HG03159 (cell line): ENCODE results near the gene ADRA2C.

Experiments
- ATAC-seq: cut with Tn5 transposase; IDR thresholded peaks from one replicate; pipeline ENCODE4 v1.9.1; 2021; ENCODE audit warnings: mild to moderate bottlenecking, moderate library complexity; ENCODE audit not compliant: unreplicated experiment

ADRA2C gene

DNA sequence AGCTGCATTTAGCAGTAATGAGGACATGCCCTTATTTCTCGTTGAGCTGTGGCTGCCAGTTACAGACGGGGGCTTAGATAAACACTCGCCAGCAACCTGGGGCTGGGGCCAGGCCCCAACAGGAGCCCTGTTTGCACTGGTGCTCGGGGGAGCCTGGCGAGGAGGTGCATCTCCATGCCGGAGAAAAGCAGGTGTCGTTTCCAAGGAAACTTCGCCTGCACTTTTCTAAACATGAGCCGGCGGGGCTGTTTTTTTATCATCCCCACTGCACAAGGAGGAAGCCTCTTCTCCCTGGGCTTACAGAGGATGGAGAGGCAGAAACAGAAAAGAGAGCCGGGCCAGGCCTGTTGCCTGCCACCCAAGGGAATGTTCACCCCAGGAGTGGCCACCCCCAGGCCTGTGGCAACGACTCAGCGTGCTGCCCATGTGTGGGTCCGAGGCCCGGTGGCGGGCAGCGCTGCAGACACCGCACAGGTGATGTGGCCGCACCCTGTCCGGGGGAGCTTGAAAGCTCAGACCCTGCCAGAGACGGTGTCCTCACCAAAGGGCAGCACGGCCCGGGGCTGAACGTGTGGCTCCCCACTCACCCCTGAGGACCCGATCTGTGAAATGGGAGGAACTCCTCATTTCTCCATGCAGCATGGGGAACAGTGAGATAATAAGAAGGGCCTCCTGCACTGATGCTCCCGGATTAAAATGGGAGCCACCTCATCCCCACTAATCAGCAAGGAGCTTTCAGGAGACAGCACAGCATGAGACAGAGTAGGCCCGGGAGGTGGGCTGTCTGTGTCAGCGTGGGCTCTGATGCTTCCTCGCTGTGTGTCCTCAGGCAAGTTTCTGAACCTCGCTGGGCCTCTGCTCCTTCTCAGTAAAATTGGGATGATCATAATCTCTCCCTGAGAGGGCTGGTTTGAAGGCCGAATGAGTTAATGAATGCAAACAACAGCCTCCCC is 33.8 kb upstream of the ADRA2C start:
- no peak for ATAC-seq

DNA sequence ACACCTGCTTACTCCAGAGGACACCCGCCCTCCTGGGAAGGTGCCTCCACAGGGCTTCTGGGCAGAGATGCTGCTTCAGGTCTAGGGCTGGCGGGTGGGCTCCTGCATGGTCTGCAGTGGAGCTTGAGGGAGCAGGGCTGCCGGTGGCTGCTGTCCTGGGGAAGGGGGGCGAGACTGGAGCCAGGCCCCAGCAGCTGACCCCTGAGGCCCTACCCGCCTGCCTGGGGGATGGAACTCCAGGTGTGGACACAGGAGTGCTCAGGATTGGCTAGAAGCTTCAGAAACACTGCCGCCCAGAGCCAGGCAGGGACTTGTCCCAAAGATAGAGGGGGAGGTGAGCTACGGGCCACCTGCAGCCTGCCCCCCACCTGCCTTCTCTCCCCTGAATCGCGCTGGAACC is 33.0 kb upstream of the ADRA2C start:
- ATAC-seq: no peak

- ATAC-seq: no peak
Measured at GRCh38 chr4:3735196-3735595, 31.0 kb upstream of the ADRA2C start.

GRCh38 chr4:3736290-3736689 is 29.9 kb upstream of the ADRA2C start:
- ATAC-seq: no peak

DNA sequence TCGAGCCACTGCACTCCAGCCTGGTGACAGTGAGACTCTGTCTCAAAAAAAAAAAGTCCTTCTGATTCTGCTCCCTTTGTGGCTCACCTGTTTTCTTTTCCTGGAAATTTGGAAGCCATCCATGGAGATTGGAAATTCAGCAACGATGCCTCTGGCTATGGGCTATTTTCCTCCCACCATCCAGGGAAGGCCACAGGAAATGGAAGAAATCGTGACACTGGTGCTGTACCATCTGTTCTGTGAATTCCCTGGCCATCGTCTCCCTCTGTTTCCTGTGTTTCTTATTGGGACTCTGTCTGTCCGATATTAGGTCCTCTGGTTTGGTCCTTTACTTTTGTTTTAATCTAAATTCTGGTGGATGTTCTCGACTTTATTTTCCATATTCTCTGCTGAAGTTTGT is 29.4 kb upstream of the ADRA2C start:
- ATAC-seq: no peak

DNA sequence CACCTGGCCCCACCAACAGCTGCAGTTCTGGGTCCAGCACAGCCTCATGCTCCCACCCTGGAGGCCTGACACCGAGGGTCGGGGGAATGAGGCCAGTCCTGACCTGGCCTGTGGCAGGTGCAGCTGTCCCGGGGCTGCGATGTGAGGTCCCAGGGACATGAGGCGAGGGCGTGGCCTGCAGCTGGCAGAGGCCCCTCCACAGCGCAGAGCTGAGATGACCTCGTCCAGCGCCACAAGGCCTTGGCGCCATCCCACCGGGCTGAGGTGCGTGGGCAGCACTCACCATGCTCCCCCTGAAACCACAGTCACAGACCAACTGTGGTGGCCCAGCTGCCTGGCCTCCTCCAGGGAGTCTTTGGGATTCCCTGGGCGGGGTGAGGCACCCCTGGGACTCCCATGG is 26.6 kb upstream of the ADRA2C start:
- no peak for ATAC-seq

GRCh38 chr4:3740256-3740655 is 25.9 kb upstream of the ADRA2C start:
- no peak for ATAC-seq

- ATAC-seq: no peak
Measured at GRCh38 chr4:3741217-3742011, 24.8 kb upstream of the ADRA2C start.

- ATAC-seq: no peak
Measured at GRCh38 chr4:3742610-3743009, 23.6 kb upstream of the ADRA2C start.

DNA sequence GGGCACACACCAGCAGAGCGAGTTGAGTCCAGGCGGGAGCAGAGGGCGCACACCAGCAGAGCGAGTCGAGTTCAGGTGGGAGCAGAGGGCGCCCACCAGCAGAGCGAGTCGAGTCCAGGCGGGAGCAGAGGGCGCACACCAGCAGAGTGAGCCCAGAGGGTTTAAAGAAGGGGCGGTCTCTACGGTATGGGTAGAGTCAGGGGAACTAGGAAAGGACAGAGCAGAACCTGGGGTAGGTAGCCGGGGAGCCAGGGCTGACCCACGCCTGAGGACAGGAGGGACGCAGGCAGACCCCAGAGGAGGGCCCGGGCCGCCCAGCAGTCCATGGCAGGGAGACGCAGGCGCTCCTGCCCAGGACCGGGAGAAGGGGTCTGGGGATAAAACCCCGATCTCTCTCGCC is 22.0 kb upstream of the ADRA2C start:
- ATAC-seq: no peak

- ATAC-seq: no peak
Measured at GRCh38 chr4:3744901-3745300, 21.3 kb upstream of the ADRA2C start.

- no peak for ATAC-seq
Measured at GRCh38 chr4:3745886-3746656, 20.1 kb upstream of the ADRA2C start.

DNA sequence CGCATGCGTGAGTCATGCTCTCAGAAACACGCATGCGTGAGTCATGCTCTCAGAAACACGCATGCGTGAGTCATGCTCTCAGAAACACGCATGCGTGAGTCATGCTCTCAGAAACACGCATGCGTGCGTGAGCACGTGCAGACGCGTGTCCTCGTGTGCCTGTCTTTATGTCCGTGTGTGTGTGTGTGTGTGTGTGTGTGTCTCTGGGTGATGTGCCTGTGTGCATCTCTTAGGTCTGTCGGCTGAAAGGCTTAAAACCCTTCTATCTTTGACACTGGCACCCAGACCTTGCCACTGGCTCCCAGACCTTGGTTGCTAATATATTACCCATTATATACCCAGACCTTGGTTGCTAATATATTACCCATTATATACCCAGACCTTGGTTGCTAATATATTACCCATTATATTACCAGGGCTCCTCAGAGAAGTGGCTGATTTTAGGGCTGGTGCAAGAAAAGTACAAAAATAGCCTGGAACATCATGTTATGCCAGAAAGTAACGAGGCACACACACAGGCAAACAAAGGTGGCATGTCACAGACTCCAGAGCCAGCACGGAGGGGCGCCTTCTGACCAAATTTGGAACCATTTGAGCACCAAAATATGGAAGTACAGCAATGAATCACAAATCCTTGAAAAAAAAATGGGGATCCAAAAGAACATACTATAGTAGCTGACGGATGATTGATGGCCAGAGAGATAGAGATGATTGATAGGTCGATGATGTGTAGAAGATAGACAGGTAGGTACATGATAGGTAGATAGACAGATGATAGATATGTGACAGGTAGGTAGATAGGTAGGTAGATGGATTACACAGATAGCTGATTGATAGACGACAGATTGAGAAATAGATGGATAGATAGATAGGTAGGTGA is 19.2 kb upstream of the ADRA2C start:
- no peak for ATAC-seq

GRCh38 chr4:3747581-3747904 is 18.6 kb upstream of the ADRA2C start:
- no peak for ATAC-seq

- no peak for ATAC-seq
Measured at GRCh38 chr4:3748136-3748898, 17.9 kb upstream of the ADRA2C start.

DNA sequence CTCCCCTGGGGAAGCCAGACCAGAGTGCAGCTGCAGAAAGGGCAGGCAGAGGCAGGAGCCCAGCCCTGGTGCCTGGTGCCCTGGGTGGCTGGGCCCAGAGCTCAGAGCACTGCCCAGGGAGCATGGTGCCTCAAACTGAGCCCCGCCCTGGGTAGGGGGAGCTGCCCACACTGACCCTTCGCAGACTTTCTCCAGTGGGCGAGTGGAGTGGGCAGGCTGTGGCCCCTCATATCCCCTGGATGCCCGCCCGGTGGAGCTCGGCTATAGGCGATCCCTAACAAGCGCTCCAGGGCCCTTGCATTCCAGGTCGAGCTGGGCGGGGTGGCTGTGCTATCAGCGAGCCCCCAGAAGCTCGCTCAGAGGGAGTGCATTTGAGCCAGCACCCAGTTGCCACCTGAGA is 17.1 kb upstream of the ADRA2C start:
- ATAC-seq: no peak

GRCh38 chr4:3750334-3750733 is 15.9 kb upstream of the ADRA2C start:
- ATAC-seq: no peak

GRCh38 chr4:3752022-3752421 is 14.2 kb upstream of the ADRA2C start:
- ATAC-seq: no peak

DNA sequence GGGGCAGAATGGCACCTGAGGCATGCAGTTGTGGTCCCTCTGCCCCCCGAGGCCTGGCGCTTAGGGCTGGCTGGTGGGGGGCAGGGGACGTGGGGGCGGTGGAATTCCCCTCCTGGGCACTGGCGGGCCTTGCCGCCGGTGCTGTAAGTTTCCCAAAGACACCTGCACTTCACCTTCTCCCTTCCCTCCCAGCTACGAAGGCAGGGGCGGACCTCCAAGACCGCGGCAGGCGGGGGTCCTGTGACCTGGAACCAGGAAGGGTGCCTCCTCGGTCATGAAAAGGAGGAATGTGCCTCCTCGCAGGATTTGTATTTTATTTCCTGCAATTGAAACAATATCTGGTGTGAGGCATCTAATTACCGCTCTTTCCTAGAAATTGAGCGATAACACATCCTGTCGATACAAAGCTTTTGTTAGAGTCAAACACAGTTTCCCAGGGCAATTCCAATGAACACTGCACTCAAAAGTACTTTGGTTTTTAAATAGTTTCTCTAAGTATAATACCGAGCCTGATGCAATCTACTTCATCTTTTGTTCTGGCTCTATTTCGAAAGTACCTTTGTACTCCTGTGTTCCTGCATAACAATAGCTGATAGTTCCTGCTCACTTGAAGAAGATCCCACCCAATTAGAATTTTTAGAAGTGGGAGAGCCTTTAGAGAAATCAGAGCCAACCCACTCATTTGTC is 12.3 kb upstream of the ADRA2C start:
- no peak for ATAC-seq
